ENCODE results near the gene SYT11.
A peak's percentile ranks its signal among the peaks of the same experiment; 100 is the strongest.
"Not testable (repeated sequence)": the region's sequence is repeated elsewhere in the genome, so short reads cannot be mapped to it uniquely, and the experiment has no call there.

SYT11 gene

DNA sequence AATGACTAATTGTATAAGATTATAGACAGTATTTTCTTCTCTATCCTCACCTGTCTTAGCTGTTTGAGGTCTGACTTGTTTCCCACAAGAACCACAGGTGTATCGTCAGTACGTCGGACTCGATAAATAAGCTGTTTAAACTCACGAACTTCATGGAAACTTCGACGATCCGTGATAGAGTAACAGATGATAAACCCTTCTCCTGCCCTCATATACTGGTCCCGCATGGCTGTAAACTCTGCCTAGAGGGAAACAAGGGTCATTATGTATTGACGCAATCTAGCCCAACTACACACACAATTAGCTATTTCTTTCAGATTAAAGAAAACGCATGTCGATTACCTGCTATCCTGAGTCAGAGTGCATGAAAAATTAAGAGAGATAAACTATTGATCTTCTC, 44.9 kb downstream of the SYT11 start:
- no peak for DNase-seq

DNA sequence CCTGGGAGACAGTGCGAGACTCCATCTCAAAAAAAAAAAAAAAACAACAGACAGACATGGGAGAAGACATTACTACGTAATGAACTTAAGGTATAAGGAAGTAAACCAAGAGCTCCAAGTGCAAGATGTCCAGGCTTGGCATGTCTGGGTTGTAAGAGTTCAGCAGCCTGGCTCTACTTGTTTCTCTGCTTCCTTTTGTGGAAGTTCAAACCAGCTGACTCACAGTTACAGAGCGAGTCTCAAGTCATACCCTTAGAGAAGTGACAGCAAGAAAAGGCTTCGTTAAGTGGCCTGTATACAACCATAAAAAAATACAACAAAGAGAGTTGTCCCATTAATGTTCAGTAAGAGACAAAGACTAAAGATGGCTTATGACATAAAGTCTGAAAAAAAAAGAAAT, 50.5 kb downstream of the SYT11 start:
- peak; percentile 78 to 79 for DNase-seq

DNA sequence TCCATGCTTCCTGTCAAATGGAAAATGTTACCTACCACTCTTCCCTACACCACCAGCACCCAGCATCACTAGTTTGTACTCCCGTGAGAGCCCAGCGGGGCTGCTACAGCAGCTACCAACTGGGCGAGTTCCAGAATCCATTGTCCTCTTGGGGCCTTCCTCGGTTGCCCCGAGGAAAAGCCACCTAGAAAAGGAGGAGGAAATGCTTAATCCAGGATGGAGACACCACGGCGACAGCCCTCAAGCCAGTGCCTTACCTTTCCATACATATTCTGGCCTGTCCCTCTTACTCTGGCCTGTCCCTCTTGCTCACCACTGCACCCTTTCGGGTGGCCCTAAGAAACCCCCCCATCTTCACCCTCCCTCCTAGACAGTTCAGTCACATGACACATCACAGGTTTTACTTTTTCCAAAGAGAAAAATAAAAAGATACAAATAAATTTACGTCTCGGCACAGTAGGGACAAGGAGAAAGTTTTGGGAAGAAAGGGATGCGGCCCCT, 51.3 kb downstream of the SYT11 start:
- DNase-seq = peak in 1 of 2 donors; percentile 26

DNA sequence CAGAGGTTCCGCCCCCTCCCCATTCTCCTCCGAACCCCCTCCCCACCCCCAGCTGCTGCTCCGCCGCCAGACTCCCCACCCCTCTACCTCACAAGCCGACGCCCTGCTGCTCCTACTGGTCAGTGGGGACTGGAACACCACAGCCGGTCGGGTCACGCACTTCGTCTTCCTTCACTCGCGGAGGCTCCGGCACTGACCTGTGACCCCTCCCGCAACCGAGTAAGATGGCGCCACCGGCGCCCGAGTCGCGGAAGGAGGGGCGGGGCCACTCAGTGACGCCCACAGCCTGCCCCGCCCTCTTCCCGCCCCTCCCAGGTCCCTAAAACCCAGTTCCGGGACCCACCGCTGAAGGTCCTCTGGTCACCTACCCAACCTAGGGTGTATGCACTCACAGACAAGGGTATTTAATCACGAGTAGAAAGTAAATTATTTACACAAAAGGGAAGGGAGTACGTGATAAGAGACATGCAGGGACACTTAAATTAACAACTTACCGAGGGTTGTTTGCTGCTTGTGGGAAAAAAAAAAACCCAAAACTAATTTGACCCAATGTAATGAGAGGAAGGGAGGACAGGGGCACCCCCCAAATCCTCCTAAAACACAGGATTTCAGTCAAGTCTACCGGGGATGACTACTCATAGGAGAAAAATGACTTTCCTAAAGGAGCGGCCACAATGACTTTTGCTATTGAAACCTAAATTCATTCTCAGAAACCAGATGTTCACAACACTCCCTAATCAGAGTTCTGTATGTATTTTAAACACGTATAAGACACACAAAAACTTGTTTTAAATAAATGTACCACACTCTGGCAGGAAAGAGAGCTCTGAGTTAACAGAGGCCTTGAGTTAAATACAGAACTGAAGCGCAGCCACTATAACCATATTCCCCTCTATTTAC, 52.0 kb downstream of the SYT11 start, which contains the start of gene RIT1:
Gene RIT1, minus strand, starts transcription at position 194 of the 900 bp plus-strand sequence. CDS start 588 bp downstream, outside the sequence.
- DNase-seq = peak; percentile 82 to 93

DNA sequence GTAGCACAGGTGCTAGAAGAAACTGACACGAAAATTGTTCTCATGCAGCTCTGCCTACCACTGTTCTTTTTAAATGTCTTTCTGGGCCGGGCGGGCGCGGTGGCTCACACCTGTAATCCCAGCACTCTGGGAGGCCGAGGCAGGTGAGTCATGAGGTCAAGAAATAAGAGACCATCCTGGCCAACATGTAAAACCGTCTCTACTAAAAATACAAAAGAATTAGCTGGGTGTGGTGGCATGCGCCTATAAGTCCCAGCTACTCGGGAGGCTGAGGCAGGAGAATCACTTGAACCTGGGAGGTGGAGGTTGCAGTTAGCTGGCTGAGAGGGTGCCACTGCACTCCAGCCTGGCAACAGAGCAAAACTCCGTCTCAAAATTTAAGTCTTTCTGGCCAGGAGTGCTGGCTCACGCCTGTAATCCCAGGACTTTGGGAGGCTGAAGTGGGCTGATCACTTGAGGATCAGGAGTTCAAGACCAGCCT, 52.7 kb downstream of the SYT11 start:
- DNase-seq = no peak

DNA sequence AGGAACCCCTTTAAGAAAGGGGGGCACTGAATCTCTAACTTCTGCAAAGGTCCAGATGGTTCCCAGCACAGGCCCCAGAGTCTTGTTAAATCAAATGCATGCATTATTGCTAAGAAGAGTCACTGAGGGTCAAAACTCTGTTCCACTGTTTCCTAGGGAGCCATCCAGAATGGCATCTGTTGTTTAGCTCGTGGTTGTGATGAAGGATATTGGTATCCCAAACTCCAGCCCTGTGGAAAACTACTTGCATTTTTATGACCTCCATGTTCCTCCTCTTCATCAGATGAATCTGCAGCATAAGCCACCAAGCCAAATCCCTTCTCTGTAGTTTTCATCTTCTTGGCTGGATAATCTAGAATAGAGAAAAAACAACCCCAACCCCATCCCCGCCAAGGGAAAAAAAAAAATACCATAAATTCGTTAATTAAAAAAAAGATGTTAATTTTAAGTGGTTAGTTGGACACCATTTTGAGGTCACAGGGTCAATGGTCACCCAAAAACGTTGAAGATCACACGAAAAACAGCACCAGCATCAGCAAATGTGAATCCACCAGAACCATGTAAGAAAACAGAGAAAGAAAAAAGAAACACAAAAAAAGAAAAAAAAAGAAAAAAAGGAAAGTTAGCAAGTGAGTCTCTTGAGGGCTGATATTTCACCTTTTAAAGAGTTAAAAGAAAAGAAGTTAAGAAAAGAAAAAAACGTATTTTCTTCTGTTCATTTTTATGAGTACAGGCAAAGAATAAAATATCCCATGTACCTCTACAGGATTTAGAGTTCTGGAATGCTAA, 54.8 kb downstream of the SYT11 start:
- DNase-seq = no peak

DNA sequence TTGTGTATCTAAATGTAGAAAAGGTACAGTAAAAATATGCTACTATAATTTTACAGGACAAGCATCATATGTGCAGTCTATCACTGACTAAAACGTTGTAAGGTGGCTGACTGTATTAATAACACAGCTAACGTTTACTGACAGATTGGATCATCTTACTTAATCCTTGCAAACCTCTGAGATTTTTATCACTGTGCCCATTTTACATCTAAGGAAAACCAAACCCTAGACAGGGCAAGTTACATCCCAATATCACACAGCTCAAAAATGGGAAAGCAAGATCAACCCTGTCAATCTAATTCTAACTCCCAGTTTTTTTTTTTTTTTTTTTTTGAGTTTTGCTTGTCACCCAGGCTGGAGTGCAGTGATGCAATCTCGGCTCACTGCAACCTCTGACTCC, 59.3 kb downstream of the SYT11 start:
- no peak for DNase-seq

DNA sequence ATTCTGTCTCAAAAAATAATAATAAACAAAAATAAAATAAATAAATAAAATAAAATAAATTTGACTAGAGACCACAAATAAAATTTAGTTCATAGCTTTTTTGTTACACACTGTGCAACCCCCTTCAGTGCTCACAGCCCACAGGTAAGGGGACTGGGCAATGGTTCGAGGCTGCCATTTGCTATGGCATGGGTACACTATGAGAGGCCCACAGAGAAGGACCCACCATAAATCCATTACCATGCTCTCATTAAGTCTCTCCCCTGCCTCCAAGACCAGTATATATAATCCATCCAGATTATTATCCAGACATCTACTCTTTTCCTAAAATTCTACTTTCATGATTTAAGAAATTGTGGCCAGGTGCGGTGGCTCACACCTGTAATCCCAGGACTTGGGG, 60.4 kb downstream of the SYT11 start:
- no peak for DNase-seq

DNA sequence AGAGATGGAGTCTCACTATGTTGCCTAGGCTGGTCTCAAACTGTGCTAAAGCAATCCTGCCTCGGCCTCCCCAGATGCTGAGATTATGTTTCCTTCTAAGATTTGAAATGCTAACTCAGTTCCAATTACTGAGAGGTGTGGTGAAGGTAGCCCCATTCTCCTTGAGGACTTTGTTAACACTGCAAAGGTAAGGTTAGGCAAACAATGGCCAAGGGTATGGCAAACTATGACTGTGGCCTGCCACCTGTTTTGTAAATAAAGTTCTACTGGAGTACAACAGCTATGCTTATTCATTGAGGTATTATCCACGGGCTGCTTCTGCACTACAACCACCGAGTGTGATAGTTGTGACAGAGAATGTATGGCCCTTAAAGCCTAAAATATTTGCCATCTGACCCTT, 61.4 kb downstream of the SYT11 start:
- DNase-seq = no peak

DNA sequence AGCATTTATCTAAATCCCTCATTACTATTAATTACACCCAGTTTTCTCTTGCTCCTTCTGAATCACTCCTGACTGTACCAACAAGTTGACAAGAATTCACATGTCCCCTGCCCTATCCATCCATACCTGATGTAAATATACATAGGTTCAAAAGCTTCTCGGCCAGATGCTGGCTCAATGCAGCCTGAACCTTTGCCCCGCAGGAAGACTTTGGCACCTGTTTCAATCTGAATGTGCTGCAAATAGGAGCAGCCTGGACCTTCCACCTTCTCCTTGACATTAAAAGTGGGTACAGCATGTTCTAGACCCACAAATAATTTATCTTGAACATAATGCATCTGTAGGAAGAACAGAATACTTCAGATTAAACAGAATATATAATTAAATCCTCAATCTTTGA, 66.1 kb downstream of the SYT11 start:
- no peak for DNase-seq

DNA sequence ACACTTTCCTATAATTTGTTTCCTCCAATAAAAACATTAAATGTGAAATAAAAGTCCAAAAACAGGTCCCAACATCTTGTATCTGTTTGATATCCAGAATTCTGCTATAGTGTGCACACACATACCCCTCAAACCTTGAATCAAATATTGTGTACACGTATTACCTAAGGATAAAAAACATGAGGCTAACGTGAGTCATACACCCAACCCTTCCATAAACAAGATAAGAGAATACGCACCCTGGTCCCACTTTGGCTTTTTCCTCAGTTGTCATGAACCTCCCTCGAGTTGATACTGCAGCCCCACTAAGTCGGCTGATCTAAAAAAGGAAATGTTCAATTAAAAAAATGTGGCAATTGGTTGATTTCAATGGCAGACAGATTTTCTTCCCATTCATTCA, 69.7 kb downstream of the SYT11 start:
- no peak for DNase-seq

DNA sequence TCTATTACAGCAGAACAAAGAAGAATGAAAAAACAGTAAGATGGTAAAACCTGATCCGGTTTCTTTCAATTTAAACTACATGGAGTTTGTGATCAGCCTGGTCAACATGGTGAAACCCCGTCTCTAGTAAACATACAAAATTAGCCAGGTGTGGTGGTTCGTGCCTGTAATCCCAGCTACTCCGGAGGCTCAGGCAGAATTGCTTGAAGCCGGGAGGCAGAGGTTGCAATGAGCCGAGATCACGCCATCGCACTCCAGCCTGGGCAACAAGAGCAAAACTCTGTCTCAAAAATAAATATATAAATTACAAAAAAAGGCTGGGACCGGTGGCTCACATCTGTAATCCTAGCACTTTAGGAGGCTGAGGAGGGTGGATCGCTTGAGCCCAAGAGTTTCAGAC, 71.4 kb downstream of the SYT11 start:
- DNase-seq = not testable (repeated sequence)

DNA sequence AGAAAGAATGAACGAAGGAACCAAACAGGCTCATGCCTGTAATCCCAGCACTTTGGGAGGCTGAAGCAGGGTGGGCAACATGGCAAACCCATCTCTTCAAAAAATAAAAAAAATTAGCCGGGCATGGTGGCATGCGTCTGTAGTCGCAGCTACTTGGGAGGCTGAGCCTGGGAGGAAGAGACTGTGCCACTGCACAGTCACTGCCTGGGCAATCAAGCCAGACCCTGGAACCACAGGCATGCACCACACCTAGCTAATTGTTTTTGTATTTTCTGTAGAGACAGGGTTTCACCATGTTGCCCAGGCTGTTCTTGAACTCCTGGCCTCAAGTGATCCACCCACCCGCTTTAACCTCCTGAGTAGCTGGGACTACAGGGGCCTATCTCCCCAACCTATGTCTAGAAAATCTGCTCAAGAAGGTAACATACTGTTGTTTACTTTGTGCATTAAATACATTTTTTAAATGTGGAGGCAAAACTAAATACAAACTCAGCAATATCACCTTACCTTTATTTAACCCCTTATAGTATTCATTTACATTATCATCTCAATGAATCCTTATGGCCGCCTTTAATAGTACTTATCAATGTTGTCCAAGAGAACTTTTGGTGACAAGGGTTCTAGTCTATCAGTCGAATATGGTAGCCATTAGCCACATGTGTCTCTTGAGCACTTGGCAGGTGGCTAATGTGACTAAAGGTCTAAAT, 72.1 kb downstream of the SYT11 start:
- DNase-seq = no peak

DNA sequence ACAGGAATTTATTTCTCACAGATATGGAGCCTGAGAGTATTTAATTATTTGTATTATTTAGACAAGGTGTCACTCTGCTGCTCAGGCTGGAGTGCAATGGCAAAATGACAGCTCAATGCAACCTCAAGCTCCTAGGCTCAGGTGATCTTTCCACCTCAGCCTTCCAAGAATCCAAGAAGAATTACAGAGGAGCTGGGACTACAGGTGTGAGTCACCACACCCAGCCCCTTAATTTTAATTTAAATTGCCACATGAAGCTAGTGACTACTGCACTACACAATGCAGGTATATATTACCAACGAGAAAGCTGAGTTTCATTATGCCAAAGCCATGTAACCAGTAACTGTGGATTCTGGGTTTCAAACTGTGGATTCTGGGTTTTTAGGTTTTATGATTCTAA, 72.7 kb downstream of the SYT11 start:
- DNase-seq = no peak

DNA sequence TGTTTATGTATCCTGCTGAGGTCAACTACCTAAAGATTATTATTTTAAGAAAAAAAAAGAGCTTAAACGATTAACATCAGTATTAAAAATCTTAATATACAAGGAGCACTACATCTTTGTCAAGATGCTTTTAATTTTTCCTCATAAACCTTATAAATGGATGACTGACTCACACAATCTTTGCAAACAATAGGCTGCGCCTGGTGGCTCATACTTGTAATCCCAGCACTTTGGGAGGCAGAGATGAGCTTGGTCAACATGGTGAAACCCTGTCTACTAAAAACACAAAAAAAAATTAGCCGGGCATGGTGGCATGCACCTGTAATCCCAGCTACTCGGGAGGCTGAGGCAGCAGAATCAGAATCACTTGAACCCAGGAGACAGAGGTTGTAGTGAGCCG, 73.1 kb downstream of the SYT11 start:
- no peak for DNase-seq

DNA sequence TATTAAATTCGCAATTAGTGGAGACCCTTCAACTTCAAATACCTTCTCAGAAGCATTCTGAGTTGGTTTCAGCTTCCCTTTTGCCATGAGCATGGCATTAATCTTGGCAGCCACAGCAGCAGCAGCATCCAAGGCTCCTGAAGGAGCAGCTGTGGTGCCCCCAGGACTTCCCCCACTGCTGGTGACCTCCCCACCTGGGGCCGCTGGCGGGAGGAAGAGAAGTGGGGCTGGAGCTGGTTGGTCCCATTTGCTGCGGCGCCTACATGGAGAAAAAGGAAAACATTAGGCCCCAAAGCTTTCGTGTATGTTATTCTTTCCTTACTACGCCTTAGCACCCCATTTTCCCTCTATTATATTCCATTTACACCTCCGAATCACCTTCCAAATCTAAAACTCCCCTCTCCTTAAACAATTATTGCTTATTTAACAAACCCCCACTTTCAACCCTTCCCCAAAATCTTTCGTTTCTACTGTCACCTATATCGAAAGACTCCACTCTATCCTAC, 74.3 kb downstream of the SYT11 start:
- DNase-seq = no peak

DNA sequence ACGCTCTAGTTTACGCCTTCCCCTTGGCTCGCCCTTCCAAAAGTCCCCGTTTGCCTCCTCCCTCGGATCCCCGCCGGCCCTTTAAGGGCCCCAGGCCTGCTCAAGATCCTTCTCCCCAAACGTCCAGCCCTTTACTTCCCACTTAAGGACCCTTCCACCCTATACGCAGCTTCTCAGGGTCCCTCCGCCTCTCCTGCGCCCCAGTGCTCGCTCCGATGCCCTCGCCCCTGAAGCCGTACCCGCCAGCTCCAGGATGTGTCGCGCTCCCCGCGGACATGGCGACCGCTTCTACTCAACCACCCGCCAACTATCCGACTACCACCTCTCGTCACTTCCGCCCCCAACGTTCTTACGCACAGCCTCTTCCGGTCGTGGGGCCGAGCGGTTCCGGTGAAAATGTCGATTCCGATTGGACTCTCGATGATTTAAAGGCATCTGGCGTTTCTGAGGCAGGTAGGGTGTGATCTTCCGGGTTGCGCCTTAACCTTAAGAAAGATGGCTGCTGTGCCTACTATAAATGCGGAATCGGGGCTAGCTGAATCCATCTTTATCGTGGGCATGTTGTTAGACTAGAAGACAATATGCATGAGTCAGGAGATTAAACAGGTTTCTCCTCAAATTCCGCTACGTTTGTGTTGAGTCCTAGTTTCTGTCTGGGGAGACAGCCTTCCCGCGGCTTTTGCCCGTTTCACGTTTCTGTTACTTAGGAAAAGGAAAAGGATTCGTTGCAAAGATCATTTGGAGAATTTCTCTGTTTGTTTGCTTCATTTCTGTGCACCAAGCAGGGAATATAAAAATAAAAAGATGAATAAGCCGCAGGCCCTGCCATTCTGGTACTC, 74.9 kb downstream of the SYT11 start, which contains the start of gene KHDC4:
Gene KHDC4, minus strand, starts transcription at position 317 of the 839 bp plus-strand sequence. Its CDS starts 40 bp downstream, at position 277.
- peak; percentile 97 to 98 for DNase-seq
